Ureter (tissue), 1 donor: ENCODE measurements around the gene TMEFF1. TPM values are rescaled to one million over a fixed set of nuclear protein-coding genes. Genes with fewer than 3 reads are reported as not detected.

Experiments used
- DNase-seq: peaks from one replicate; pipeline ENCODE4 v3.0.0-alpha.2; 2020; ENCODE audit warnings: low spot score
- total RNA-seq: library from RNA; stranded (reverse); gene quantifications from one replicate; pipeline ENCODE4 v1.2.4, GENCODE V29; 2023
- donor health status: DM: yes; HTN: yes; CAD: no.

The TMEFF1 gene
- total RNA-seq, 1 donor from 2014 or later, result not detected

DNA sequence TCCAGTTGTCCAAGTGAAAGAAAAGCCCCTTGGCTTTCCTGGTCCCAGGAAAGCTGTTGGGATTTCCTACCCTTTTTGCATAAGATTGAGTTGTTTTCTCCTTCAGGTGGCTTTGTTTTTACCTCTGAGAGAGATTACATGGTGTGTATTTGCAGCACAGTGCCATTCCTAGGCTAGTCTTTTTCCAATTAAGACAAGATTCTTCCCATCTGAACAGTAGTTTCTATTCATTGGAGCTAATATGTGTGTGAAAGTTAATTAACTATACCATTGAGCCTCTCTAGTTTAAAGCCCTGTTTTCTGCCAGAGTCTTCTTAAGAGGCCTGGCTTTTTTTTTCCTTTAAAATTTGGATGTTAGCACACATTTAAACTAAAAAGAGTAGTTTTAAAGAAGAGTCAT is 25.9 kb upstream of the TMEFF1 start:
- DNase-seq, result no peak

DNA sequence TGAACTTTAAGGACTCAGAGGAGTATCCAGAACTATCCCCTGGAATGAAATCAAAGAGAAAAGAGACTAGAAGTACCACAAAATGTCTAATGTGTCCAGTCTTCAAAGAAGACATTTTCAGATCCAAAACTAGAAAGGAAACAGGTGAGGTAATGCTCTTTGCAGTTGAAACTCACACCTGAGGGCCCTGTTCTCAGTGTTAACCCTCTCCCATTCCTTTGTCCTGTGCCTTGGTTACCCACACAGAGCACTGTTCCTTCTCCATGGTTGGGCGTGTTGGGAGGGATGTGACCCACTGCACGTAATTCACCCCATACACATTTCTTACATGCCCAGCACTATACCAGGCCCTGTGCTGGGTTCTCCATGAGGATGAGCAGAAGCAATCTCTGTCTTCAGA is 24.7 kb upstream of the TMEFF1 start:
- DNase-seq, result no peak

DNA sequence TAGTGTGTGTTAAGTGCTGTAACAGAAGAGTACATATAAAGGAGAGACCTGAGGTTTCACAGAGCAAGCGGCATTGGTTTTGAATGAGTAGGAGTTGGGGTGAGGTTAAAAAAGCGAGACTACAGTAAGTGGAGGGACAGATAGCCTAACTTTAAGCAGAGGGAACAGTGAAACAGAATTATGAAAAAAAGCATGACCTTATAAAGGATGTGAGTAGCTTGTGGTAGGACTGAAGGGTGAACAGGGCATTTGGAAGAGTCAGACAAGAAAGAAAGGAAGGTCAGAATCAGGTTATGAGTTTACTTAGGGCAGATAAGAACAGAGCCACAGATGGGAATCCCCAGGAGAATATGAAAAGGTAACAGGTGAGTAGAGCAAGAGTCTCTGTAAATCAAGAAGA is 23.5 kb upstream of the TMEFF1 start:
- DNase-seq, result no peak

DNA sequence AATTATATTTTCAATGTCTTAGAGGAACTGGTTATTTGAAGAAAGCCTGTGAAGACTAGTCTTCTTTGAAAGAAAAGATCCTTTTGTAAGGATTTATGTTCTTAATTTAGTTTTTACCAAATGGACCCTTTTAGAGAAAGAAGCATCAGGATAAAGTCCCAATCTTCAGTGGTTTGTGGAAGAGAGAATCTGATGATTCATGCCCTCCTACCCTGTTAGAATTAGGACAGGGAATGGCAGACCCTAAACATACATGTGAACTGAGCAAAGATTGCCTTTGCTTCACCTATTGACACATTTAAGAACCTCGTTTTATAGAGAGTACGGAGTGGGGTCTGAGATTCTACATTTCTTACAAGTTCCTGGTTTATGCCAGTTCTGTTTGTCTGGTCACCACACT is 20.1 kb upstream of the TMEFF1 start:
- no peak for DNase-seq

DNA sequence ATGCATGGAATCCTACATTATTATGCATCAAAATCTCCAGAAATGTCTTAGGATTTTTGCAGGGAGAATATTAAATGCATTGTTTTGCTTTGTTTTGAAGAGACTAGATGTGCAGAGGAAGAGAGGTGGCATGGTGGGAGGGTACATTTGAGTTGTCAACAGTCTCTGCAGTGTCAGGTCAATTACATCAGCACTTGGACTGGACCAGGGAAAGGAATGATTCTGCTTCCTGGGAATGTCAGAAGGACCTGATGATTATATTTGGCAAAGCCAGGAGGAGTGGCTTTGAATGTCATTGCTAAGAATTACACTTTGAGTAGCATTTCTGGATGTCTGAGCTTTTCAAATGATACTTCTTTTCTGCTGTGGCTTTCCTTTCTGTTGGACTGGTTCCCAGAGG is 17.5 kb upstream of the TMEFF1 start:
- DNase-seq, result no peak

DNA sequence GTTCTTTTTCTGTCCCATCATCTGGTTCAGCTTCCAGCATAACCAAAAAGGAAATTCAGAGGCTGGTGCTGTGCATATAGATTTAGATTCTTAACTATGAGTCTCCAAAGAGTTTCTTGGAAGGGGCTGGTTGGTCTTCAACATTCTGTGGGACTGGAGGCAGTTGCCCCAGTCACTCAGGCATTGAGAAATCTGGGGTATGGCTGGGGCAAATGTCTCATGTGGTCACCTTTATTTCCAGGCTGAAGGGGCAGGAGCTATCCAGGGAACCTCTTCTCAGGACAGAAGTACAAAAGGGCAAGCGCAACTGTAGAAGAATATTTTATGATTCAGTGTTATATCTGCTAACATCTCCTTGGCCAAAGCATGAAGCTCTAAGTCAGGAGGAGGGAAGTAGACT is 15.4 kb upstream of the TMEFF1 start:
- DNase-seq, result no peak

DNA sequence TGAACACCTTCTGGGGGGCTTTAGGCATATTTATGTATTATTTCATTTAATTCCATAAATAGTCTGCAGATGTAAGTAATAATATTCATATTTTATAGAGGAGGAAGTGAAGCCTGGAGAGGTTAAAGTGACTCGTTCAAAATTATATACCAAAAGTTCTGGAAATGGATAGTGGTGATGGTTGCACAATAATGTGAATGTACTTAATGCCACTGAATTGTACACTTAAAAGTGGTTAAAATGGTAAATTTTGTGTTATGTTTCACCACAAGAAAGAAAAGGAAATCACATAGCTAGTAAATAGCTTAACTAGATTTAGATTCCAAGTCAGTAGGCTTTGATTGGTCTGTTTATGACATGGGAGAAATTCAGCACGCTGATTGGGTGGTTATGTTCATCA is 13.0 kb upstream of the TMEFF1 start:
- DNase-seq, result no peak

DNA sequence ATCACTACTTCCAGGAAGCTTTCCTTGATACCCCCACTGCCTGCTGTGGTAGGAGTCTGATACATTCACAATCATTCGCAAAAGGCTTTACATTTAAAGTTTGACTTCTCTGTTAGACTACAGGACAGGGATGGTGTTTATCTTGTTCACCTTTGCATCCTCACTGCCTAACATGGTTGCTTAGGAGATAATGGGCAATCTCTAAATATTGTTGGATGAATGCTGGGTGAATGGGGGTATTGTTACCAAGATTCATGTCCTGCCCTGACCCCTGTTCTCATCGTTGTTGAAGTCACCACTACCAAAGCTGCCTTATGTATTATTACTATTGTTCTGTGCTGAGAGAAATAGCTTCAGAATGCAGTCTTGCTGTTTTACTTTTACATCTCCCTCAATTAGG is 7.7 kb upstream of the TMEFF1 start:
- DNase-seq, result no peak

DNA sequence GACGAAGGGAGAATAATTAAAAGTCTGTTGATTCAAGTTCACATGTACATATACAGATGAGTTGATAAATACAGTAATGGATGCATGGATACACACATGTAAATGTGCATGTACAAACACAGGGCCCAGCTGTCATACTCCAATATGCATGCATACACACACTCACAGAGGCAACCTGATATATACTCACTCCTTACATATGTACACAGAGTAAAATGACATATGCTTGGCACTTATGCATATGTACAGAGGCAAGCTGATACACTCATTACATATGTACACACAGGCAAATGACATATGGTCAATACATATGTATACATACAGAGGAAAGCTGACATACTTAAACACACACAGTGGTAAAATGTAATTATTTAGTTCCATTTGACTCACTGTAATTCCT is 7.2 kb upstream of the TMEFF1 start:
- DNase-seq, result no peak

DNA sequence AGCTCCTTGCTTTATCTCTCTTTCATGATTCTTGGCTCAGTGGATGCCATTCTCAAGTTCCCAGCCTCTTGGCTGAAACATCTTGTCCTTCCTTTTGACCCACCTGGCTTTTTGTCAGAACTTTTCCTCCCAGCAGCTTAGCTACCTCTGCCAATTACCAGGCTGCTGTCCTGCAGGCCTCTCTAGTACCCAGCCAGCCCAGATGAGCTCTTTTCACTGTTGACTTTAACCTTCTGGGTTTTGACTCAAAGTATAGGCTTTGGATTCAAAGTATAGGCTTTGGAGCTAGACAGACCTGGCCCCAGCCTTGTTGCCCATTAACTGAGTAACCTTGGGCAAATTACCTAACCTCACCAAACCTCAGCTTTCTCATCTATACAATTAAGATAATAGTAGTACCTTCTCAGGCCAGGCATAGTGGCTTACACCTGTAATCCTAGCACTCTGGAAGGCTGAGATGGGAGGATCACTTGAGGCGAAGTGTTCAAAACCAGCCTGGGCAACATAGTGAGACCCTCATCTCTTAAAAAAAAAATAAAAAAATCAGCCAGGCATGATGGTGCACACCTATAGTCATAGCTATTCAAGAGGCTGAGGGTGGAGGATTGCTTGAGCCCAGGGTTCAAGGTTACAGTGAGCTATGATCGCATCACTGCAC is 6.6 kb upstream of the TMEFF1 start:
- DNase-seq, result no peak

DNA sequence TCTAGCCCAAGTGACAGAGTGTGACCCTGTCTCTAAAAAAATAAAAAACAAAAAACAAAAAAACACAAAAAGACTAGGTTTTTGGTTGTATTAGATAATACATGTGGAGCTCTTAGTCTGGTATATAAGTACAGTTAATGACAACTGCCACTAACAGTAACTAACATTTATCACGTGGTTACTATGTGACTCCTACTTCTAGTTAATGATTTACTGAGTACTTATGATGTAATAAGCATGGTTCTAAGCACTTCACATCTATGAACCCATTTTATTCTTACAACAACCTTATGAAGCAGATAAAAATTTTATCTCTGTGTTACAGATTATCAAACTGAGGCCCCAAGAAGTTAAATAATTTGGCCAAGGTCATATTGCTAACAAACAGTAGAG is 6.1 kb upstream of the TMEFF1 start:
- DNase-seq, result no peak

DNA sequence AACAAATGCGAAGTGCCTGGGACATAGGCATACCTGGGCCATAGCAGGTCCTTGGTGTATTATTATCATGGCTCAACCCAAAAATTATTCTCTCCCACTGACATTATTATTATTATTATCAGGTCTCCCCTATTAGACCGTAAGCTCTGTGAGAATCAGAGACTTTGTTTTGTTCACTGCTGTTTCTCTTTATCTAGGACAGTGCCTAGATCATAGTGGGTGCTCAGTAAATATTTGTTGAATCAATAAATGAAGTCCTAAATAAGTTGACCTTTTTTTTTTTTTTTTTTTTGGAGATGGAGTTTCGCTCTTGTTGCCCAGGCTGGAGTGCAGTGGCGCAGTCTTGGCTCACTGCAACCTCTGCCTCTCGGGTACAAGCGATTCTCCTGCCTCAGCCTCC is 4.9 kb upstream of the TMEFF1 start:
- DNase-seq, result no peak

DNA sequence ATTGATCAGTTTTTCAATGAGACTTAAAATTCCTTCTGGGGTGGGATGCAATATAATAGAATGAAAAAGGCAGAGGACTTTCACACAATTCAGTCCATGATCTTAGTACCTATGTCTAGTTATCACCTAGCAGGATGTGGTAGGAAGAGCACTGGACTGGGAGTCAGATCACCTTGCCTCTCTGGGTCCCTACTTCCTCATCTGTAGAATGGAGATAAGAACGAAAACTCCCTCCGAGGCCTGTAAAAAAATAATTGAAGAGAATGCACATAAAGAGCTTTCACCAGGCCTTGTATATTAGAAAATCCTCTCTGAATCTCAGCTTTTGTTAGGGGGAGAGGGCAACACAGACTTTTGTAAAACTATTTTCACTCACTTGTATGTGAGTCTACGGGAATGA is 681 bp upstream of the TMEFF1 start:
- DNase-seq, result no peak

DNA sequence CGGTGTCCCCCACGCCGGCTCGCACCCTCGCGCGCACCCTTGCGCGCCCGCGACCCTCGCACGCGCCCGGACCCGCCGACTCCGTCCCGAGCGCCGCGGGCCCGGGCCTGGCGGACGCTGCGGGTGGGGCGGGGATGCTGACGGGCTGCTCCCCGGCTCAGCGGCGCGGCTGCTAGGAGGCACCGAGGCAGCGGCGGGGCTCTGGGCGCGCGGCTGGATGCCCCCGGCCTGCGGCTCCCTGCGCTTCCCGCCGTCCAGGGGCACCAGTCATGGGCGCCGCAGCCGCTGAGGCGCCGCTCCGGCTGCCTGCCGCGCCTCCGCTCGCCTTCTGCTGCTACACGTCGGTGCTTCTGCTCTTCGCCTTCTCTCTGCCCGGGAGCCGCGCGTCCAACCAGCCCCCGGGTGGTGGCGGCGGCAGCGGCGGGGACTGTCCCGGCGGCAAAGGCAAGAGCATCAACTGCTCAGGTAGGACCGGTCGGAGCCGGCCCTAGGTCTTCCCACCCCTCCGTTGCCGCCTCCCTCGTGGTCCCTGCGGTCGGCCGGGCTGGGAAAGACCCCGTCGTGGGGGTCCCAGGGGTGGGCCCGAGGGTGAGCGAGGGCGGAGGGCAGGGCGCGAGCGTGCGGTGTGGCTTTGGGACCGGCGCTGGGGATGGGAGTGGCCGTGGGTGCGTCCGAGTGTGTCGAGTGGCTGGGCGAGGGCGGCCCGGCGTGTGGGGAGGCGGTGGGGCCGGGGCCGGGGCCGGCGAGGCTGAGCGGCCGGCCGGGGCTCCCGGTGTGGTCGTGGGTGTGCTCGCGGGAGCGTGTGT is 530 bp downstream of the TMEFF1 start:
- no peak for DNase-seq

DNA sequence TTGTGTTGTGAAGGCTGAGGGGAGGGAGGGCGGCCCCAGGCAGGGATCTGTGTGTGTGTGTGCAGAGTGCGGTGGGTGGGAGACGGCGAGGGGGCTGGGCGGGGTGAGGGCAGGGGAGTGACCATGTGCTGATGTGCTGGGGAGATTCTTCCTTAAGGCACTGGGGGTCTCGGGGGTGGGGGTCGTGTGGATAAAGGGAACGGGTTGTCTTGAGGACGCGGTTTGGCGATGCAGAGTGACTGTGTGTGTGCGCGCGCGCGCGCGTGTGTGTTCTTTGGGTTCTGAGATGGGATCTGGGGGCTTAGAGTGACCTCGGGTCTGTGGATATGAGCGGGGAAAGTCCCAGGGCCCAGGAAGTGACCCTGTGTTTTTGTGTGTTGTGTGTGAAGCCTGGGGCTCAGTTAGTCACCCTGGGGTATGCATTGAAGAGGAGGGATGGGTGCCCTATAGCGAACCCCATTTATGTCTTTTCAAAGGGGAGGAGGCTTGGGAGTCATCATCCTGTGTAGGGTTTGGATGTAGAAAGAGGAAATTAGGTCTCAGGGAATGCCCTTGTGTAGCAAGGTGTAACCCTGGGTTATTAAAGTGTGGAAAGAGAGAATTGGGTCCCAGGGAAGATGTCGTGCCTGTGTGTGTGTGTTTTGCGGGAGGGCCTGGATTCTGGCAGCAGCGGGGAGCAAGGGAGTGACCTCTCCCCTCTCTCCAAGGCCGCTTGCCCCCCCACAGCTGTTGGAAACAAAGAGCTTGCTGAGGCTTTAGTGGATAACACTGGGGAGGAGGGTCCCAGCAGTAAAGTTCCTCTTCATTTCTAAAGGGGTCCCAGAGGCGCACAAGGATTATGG is 1.4 kb downstream of the TMEFF1 start:
- DNase-seq, result no peak

DNA sequence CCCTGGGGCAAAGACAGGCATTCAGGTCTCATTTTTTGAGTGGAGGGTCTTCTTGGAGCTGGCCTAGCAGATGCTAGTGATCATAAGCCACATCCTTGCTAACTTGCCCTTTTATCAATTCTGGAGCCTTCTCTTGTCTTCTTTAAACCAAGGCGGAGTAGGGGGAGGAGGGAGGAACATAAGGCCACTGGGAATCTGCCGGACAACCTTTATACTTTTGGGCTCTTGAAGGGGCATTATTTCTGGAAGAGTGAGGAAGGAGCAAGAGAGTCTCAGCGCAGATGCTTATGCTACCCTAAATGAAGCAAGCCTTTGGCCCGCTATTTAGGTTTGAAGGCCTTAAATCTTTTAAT is 2.0 kb downstream of the TMEFF1 start:
- DNase-seq, result no peak

DNA sequence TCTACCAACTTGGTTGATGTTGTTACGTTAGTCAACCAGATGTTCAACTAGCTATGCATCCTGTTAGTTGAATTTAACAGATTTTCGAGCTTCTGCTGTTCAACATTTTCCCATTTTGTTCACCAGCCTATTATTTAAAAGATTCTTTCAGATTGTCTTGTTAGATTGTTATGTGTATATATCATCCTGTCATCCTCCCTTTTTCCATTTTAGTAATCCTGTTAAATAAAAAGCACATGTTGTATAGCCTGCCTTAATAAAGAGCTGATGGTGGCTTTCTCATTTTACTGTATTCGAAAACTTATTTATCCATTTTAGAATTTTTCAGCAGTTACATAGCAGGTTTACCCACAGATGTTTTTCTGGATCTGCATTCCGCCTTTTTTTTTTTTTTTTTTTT is 4.3 kb downstream of the TMEFF1 start:
- DNase-seq, result no peak

DNA sequence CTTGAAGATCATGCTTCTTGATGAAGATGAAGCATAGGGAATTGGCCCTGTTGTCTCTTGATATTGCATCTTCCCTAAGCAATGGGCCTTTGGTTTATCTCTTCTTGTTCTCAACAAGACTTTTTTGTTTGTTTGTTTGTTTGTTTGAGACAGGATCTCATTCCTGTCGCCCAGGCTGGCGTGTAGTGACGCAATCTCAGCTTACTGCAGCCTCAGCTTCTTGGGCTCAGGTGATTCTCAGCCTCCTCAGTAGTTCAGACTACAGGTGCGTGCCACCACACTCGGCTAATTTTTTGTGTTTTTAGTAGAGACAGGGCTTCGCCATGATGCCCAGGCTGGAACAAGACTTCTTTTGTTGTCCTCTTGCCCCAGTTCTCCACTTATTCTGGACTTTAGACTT is 5.2 kb downstream of the TMEFF1 start:
- no peak for DNase-seq

DNA sequence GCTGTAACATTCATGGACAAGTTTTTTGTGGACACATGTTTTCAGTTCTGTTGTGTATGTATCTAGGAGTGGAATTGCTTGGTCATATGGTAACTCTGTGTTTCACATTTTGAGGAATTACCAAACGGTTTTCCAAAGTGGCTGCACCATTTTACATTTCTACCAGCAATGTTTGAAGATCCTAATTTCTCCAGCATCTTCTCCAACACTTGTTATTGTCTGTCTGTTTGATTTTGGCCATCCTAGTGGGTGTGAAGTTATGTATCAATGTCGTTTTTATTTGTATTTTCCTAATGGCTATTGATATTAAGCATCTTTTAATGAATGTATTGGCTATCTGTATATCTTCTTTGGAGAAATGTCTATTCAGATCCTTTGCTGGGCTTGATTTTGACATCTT is 6.9 kb downstream of the TMEFF1 start:
- DNase-seq, result no peak

DNA sequence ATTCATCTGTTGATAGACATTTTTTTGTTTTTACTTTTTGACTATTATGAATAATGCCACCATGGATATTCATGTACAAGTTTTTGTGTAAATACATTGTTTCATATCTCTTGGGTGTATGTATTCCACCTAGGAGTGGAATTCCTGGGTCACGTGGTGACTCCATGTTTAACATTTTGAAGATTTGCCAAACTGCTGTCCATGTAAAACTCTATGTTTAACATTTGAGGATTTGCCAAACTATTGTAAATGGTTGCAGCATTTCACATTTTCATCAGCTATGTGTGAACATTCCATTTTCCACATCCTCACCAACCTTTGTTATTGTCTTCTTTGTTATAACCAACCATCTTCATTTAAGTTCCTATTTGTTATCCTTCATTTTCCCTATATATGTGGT is 12.2 kb downstream of the TMEFF1 start:
- no peak for DNase-seq

DNA sequence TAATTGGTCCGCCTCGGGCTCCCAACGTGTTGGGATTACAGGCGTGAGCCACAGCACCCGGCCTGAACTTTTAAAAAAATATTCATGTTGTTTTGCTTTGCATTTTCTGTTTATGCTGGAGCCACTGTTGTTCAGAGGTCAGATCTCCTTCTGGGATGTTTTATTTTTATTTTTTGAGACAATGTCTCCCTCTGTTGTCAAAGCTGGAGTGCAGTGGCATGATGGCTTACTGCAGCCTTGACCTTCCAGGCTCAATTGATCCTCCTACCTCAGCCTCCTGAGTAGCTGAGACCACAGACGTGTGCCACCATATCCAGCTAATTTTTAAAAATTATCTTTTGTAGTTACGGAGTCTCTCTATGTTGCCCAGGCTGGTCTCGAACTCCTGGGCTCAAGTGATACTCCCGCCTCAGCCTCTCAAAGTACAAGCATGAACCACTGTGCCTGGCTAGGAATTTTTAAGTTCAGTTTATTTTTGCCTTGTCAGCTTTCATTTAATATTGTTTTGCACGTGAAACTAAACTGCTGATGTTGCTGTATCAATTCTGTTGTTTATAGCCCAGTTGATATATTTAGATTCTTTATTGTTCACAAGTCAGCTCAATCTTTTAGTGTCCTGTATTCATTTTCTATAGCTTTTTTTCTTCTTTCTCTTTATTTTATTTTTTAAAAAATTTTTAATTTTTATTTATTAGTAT is 13.7 kb downstream of the TMEFF1 start:
- DNase-seq, result no peak

DNA sequence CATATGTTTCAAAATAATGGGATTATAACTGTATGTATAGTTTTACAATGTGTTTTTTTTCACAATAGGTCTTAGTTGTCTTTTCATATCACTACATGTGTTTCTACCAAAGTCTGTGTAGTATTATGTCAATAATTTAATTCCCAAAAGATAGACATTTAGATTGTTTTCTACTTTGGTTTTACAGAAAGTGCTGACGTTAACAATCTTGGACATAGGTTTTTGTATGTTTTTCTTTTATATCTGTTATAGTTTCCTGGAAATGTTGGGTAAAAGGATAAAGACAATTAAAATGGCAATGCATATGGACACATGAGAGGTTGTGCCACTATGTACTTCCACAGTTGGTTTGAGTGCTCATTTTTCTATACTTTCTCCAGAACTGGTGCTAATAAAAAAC is 15.2 kb downstream of the TMEFF1 start:
- no peak for DNase-seq
